GM19025 (cell line): ENCODE results near the gene GPATCH3.
A peak's percentile ranks its signal among the peaks of the same experiment; 100 is the strongest.
"Not testable (repeated sequence)": the region's sequence is repeated elsewhere in the genome, so short reads cannot be mapped to it uniquely, and the experiment has no call there.

ENCODE experiments used
- ATAC-seq: cut with Tn5 transposase; IDR thresholded peaks from one replicate; pipeline ENCODE4 v1.9.1; 2021; ENCODE audit warnings: mild to moderate bottlenecking, low read depth, moderate library complexity; ENCODE audit not compliant: unreplicated experiment

GPATCH3 gene

GRCh38 chr1:26900001-26900814, at the start of gene GPATCH3:
Gene GPATCH3, minus strand, starts transcription at chr1:26900467. Its CDS starts 25 bp downstream, at chr1:26900442.
- ATAC-seq = no peak

- ATAC-seq = no peak
Observed at GRCh38 chr1:26949926-26950319, 49.7 kb upstream of the GPATCH3 start.

GRCh38 chr1:26949266-26949925, 49.1 kb upstream of the GPATCH3 start:
- no peak for ATAC-seq

GRCh38 chr1:26948725-26949057, 48.4 kb upstream of the GPATCH3 start:
- ATAC-seq = not testable (repeated sequence)

GRCh38 chr1:26946270-26946669, 46.0 kb upstream of the GPATCH3 start:
- ATAC-seq = no peak

GRCh38 chr1:26945728-26946127, 45.5 kb upstream of the GPATCH3 start:
- no peak for ATAC-seq

- ATAC-seq = no peak
Observed at GRCh38 chr1:26945138-26945537, 44.9 kb upstream of the GPATCH3 start.

- ATAC-seq = no peak
Observed at GRCh38 chr1:26942656-26943055, 42.4 kb upstream of the GPATCH3 start.

GRCh38 chr1:26941311-26941710, 41.0 kb upstream of the GPATCH3 start:
- ATAC-seq = no peak

GRCh38 chr1:26938659-26939025, 38.4 kb upstream of the GPATCH3 start:
- no peak for ATAC-seq

GRCh38 chr1:26938004-26938658, 37.9 kb upstream of the GPATCH3 start:
- no peak for ATAC-seq

GRCh38 chr1:26936823-26937222, 36.6 kb upstream of the GPATCH3 start:
- no peak for ATAC-seq

- no peak for ATAC-seq
Observed at GRCh38 chr1:26932531-26932930, 32.3 kb upstream of the GPATCH3 start.

GRCh38 chr1:26923711-26924110, 23.4 kb upstream of the GPATCH3 start:
- no peak for ATAC-seq

GRCh38 chr1:26922901-26923300, 22.6 kb upstream of the GPATCH3 start:
- ATAC-seq = no peak

GRCh38 chr1:26922431-26922729, 22.1 kb upstream of the GPATCH3 start:
- no peak for ATAC-seq

GRCh38 chr1:26921540-26922430, 21.5 kb upstream of the GPATCH3 start, which contains the start of gene NUDC:
Gene NUDC, plus strand, starts transcription at chr1:26921743. Its CDS starts 106 bp downstream, at chr1:26921849.
- peak; percentile 98 for ATAC-seq

- peak; percentile 2 for ATAC-seq
Observed at GRCh38 chr1:26921126-26921539, 20.9 kb upstream of the GPATCH3 start.

GRCh38 chr1:26915204-26915842, 15.1 kb upstream of the GPATCH3 start:
- no peak for ATAC-seq
